PC-9 (cell line): ENCODE results near the gene FOXS1. TPM values are rescaled to one million over a fixed set of nuclear protein-coding genes. Genes with fewer than 3 reads are reported as not detected.

Source experiments
- BruUV-seq: library from RNA; stranded (reverse); fragments of 400-500 nt; replicated peaks from 2 replicates; lab custom pipeline; 2021; lab: Mats Ljungman, UMichigan
- CTCF ChIA-PET: fragments of 300-600 bp; sonication (Branson Sonifier 250); formaldehyde crosslinking; loops from one replicate; lab custom pipeline; 2022; ENCODE audit warnings: antibody characterized with exemption; lab: Charles Lee
- POLR2A ChIA-PET: fragments of 300-600 bp; sonication (Branson Sonifier 250); formaldehyde crosslinking; loops from one replicate; lab custom pipeline; 2022; ENCODE audit warnings: antibody characterized with exemption; ENCODE audit not compliant: unreplicated experiment; lab: Charles Lee
- DNase-seq, 2 experiments: peaks; one replicate each; pipeline versions ENCODE4 v3.0.0 to v3.0.0-alpha.2; 2015 to 2022; ENCODE audit warnings: mixed read lengths in 1 of 2
- H2AFZ ChIP-seq: fragments of 200-600 bp; sonication (generic); 2 replicates; pipeline ENCODE4 v1.8.1; 2017; ENCODE audit warnings: antibody characterized with exemption
- H3F3A ChIP-seq: fragments of 200-600 bp; sonication (generic); 2 replicates; pipeline ENCODE4 v1.8.1; 2017; ENCODE audit warnings: antibody characterized with exemption, mild to moderate bottlenecking, low read depth; ENCODE audit not compliant: insufficient read depth
- H3K27ac ChIP-seq: fragments of 200-600 bp; sonication (generic); 2 replicates; pipeline ENCODE4 v1.6.1; 2016; ENCODE audit warnings: mixed run types
- H3K27me3 ChIP-seq: fragments of 200-600 bp; sonication (generic); 2 replicates; pipeline ENCODE4 v1.6.1; 2016; ENCODE audit warnings: low read depth, mixed run types; ENCODE audit not compliant: insufficient read depth
- H3K36me3 ChIP-seq: fragments of 200-600 bp; sonication (generic); 2 replicates; pipeline ENCODE4 v1.6.1; 2016; ENCODE audit warnings: low read depth, mixed run types
- H3K4me1 ChIP-seq: fragments of 200-600 bp; sonication (generic); replicated peaks from 2 replicates; pipeline ENCODE4 v1.6.1; 2016; ENCODE audit warnings: mixed run types; ENCODE audit not compliant: insufficient read depth
- H3K4me2 ChIP-seq: fragments of 200-600 bp; sonication (generic); 2 replicates; pipeline ENCODE4 v1.6.1; 2017; ENCODE audit warnings: mixed run types
- H3K4me3 ChIP-seq: fragments of 200-600 bp; sonication (generic); 2 replicates; pipeline ENCODE4 v1.6.1; 2016; ENCODE audit warnings: mixed run types
- H3K79me2 ChIP-seq: fragments of 200-600 bp; sonication (generic); 2 replicates; pipeline ENCODE4 v1.6.1; 2017; ENCODE audit warnings: low read depth, mixed run types
- H3K9me2 ChIP-seq: fragments of 200-600 bp; sonication (generic); 2 replicates; pipeline ENCODE4 v1.8.1; 2017; ENCODE audit warnings: mild to moderate bottlenecking; ENCODE audit not compliant: insufficient read depth
- H3K9me3 ChIP-seq: fragments of 200-600 bp; sonication (generic); 2 replicates; pipeline ENCODE4 v1.8.1; 2016; ENCODE audit warnings: low read depth; ENCODE audit not compliant: insufficient read depth
- H4K20me1 ChIP-seq: fragments of 200-600 bp; sonication (generic); 2 replicates; pipeline ENCODE4 v1.8.1; 2017; ENCODE audit not compliant: insufficient read depth
- CTCF ChIP-seq: fragments of 200-600 bp; sonication (generic); conservative IDR thresholded peaks from 2 replicates; pipeline ENCODE4 v1.6.1; 2017; ENCODE audit warnings: mixed run types, antibody characterized with exemption, mild to moderate bottlenecking, moderate library complexity
- EZH2 ChIP-seq: fragments of 200-600 bp; sonication (generic); IDR thresholded peaks from 2 replicates; pipeline ENCODE4 v1.8.0; 2017; ENCODE audit warnings: antibody characterized with exemption, low read depth
- intact Hi-C: fragments of 100-400 bp; cut with micrococcal nuclease; formaldehyde crosslinking; loops from one replicate; pipeline ENCODE4 v1.10.0; 2022; ENCODE audit not compliant: unreplicated experiment
- total RNA-seq: library from RNA; stranded (reverse); gene quantifications from 2 replicates; pipeline ENCODE4 v1.2.3, GENCODE V29; 2021

Gene FOXS1
- total RNA-seq, 1 experiment from 2014 or later: not detected

GRCh38 chr20:31861385-31862156 is 16.2 kb upstream of the FOXS1 start:
- POLR2A ChIA-PET: no interaction called here

GRCh38 chr20:31861135-31861384 is 15.7 kb upstream of the FOXS1 start:
- Histone ChIP-seq H3K4me1 (no peaks in the 10 kb centered on the region), H3K9me2 (no peaks in the 10 kb centered on the region), H3K4me3 (peak overlapping the region; percentile 43), H3F3A (no peaks in the 10 kb centered on the region), H3K36me3 (no peaks in the 10 kb centered on the region), H4K20me1 (no peaks in the 10 kb centered on the region), H3K27ac (no peak overlapping the region), H2AFZ (no peak overlapping the region), H3K9me3 (no peaks in the 10 kb centered on the region), H3K79me2 (no peaks in the 10 kb centered on the region), H3K27me3 (peaks cover 92% of the 10 kb centered on the region), H3K4me2 (peak overlapping the region; percentile 61)
- ChIA-PET CTCF (no interaction called here), POLR2A (no interaction called here)
- DNase-seq: no peak
- intact Hi-C loops: loop anchor here (1.0 kb wide), 1 partner anchor 9 kb away; the partner anchor contains the start of genes DUSP15 and TTLL9
- BruUV-seq: no TSS peak
- no peak for TF ChIP-seq EZH2
- TF ChIP-seq CTCF: no peak

More at GRCh38 chr20:31861385-31862156, 16.2 kb upstream of the FOXS1 start:
- intact Hi-C loops: loop anchor here (1.0 kb wide), 1 partner anchor 9 kb away; the partner anchor contains the start of genes DUSP15 and TTLL9
- Histone ChIP-seq H3K9me3 (no peaks in the 10 kb centered on the region), H3K27me3 (peaks cover 92% of the 10 kb centered on the region), H2AFZ (no peak overlapping the region), H3K4me3 (peak overlapping the region; percentile 43), H3K9me2 (no peaks in the 10 kb centered on the region), H3K36me3 (no peaks in the 10 kb centered on the region), H3K27ac (no peak overlapping the region), H3K79me2 (no peaks in the 10 kb centered on the region), H3F3A (no peaks in the 10 kb centered on the region), H3K4me1 (no peaks in the 10 kb centered on the region), H3K4me2 (peak overlapping the region; percentile 61), H4K20me1 (no peaks in the 10 kb centered on the region)
- DNase-seq: peak in 1 of 2 experiments; percentile 56
- BruUV-seq: no TSS peak
- TF ChIP-seq CTCF: no peak
- no peak for TF ChIP-seq EZH2
- CTCF ChIA-PET: no interaction called here

- peak overlapping the region; percentile 43; the same call in 1 of the 2 replicates for H3K4me3 ChIP-seq
- POLR2A ChIA-PET: no interaction called here
- CTCF ChIA-PET: interaction anchor here (1.2 kb wide), 1 partner anchor 19 kb away, joined by 4 read pairs; no protein-coding TSS in a partner anchor
Observed at GRCh38 chr20:31860390-31861134, 15.2 kb upstream of the FOXS1 start.

More at GRCh38 chr20:31860390-31861134, 15.2 kb upstream of the FOXS1 start:
- intact Hi-C loops: loop anchor here (1.0 kb wide), 1 partner anchor 10 kb away; the partner anchor contains the start of genes DUSP15 and TTLL9
- DNase-seq: peak; percentile 29 to 46
- no peaks in the 10 kb centered on the region for H3K9me2 ChIP-seq
- H2AFZ ChIP-seq: no peak overlapping the region
- no peaks in the 10 kb centered on the region for H3K36me3 ChIP-seq
- BruUV-seq: no TSS peak
- peaks cover 93% of the 10 kb centered on the region for H3K27me3 ChIP-seq
- no peak overlapping the region for H3K27ac ChIP-seq
- H3K79me2 ChIP-seq: no peaks in the 10 kb centered on the region
- no peaks in the 10 kb centered on the region for H3K4me1 ChIP-seq
- no peaks in the 10 kb centered on the region for H3K9me3 ChIP-seq
- no peaks in the 10 kb centered on the region for H4K20me1 ChIP-seq
- H3K4me2 ChIP-seq: peak overlapping the region; percentile 61
- no peak for TF ChIP-seq EZH2
- H3F3A ChIP-seq: no peaks in the 10 kb centered on the region
